NCI-H1048 (cell line): ENCODE measurements around the gene WNT16.
"Not testable (repeated sequence)": the region's sequence is repeated elsewhere in the genome, so short reads cannot be mapped to it uniquely, and the experiment has no call there.

ENCODE experiments used
- DNase-seq: peaks from one replicate; lab custom pipeline; 2025; lab: John Stamatoyannopoulos, UW

WNT16 gene

GRCh38 chr7:121306565-121306964 is 22.2 kb upstream of the WNT16 start:
- no peak for DNase-seq

GRCh38 chr7:121307021-121307574 is 21.7 kb upstream of the WNT16 start:
- no peak for DNase-seq

GRCh38 chr7:121313220-121313792 is 15.5 kb upstream of the WNT16 start:
- DNase-seq = no peak

GRCh38 chr7:121313793-121314676 is 14.8 kb upstream of the WNT16 start:
- DNase-seq = no peak

GRCh38 chr7:121315170-121315569 is 13.6 kb upstream of the WNT16 start:
- DNase-seq = not testable (repeated sequence)

GRCh38 chr7:121322460-121322859 is 6.3 kb upstream of the WNT16 start:
- no peak for DNase-seq

- no peak for DNase-seq
These were observed 5.1 kb upstream of the WNT16 start for GRCh38 chr7:121323515-121324302.

- no peak for DNase-seq
These were observed 1.1 kb upstream of the WNT16 start for GRCh38 chr7:121327671-121328070.

- DNase-seq = no peak
These were observed 622 bp downstream of the WNT16 start for GRCh38 chr7:121329191-121330052.

GRCh38 chr7:121330053-121330833 is 1.4 kb downstream of the WNT16 start:
- no peak for DNase-seq

- DNase-seq = no peak
These were observed 2.2 kb downstream of the WNT16 start for GRCh38 chr7:121331048-121331447.

GRCh38 chr7:121331574-121331973 is 2.8 kb downstream of the WNT16 start:
- no peak for DNase-seq

- no peak for DNase-seq
These were observed 5.6 kb downstream of the WNT16 start for GRCh38 chr7:121334376-121334775.

GRCh38 chr7:121334875-121335648 is 6.3 kb downstream of the WNT16 start:
- no peak for DNase-seq

- no peak for DNase-seq
These were observed 7.8 kb downstream of the WNT16 start for GRCh38 chr7:121336579-121336978.

- no peak for DNase-seq
These were observed 8.6 kb downstream of the WNT16 start for GRCh38 chr7:121337398-121337797.

- no peak for DNase-seq
These were observed 10.3 kb downstream of the WNT16 start for GRCh38 chr7:121339082-121339481.

GRCh38 chr7:121341933-121342332 is 13.1 kb downstream of the WNT16 start:
- DNase-seq = no peak

- DNase-seq = no peak
These were observed 13.8 kb downstream of the WNT16 start for GRCh38 chr7:121342631-121343030.

GRCh38 chr7:121343302-121343701 is 14.5 kb downstream of the WNT16 start:
- no peak for DNase-seq
